IMR-90 (cell line): ENCODE measurements around the gene SHISAL1. TPM values are rescaled to one million over a fixed set of nuclear protein-coding genes. Genes with fewer than 3 reads are reported as not detected.

Experiments
- ATAC-seq: fragments of 200-7000 bp; cut with Tn5 transposase; 2 replicates; pipeline ENCODE4 v1.9.1; 2020; ENCODE audit warnings: low read depth, mild to moderate bottlenecking, moderate library complexity
- BruUV-seq: library from RNA; stranded (reverse); fragments of 400-500 nt; replicated peaks from 2 replicates; lab custom pipeline; 2021; lab: Mats Ljungman, UMichigan
- CTCF ChIA-PET: fragments of 300-600 bp; formaldehyde crosslinking; extraction: SDS; loops from one replicate; lab custom pipeline; 2021; ENCODE audit warnings: antibody characterized with exemption; lab: Yijun Ruan, JAX
- POLR2A ChIA-PET: fragments of 300-600 bp; sonication (Branson Sonifier 250); formaldehyde crosslinking; loops from one replicate; lab custom pipeline; 2022; ENCODE audit warnings: antibody characterized with exemption; ENCODE audit not compliant: unreplicated experiment; lab: Charles Lee
- DNase-seq: peaks from one replicate; pipeline ENCODE4 v3.0.0; 2013
- H2AFZ ChIP-seq: replicated peaks from 2 replicates; pipeline ENCODE3; 2013; ENCODE audit warnings: low read length, mild to moderate bottlenecking; ENCODE audit not compliant: poor library complexity
- H2AK5ac ChIP-seq: 2 replicates; pipeline ENCODE4 v1.6.1; 2013; ENCODE audit warnings: low read depth, low read length, inconsistent platforms
- H2AK9ac ChIP-seq: replicated peaks from 2 replicates; pipeline ENCODE3; 2013; ENCODE audit warnings: mild to moderate bottlenecking, low read depth, low read length, moderate library complexity; ENCODE audit not compliant: poor library complexity
- H2BK120ac ChIP-seq: 2 replicates; pipeline ENCODE4 v1.6.1; 2013; ENCODE audit warnings: low read depth, low read length, inconsistent platforms
- H2BK15ac ChIP-seq: 3 replicates; pipeline ENCODE4 v1.6.1; 2013; ENCODE audit warnings: low read depth, low read length, inconsistent platforms
- H2BK20ac ChIP-seq: 2 replicates; pipeline ENCODE4 v1.6.1; 2013; ENCODE audit warnings: low read depth, mild to moderate bottlenecking, inconsistent platforms, low read length, moderate library complexity
- H2BK5ac ChIP-seq: 2 replicates; pipeline ENCODE4 v1.6.1; 2013; ENCODE audit warnings: mild to moderate bottlenecking, low read depth, low read length, inconsistent platforms; ENCODE audit not compliant: poor library complexity, severe bottlenecking
- H3K14ac ChIP-seq: replicated peaks from 2 replicates; pipeline ENCODE4 v1.6.1; 2013; ENCODE audit warnings: low read depth, low read length, inconsistent platforms
- H3K18ac ChIP-seq: 2 replicates; pipeline ENCODE4 v1.6.1; 2013; ENCODE audit warnings: low read depth, low read length, control low read depth
- H3K23ac ChIP-seq: 2 replicates; pipeline ENCODE4 v1.6.1; 2013; ENCODE audit warnings: low read depth, low read length, inconsistent platforms
- H3K27ac ChIP-seq: 2 replicates; pipeline ENCODE4 v1.5.1; 2013; ENCODE audit warnings: mild to moderate bottlenecking, control low read depth, low read length; ENCODE audit not compliant: insufficient read depth
- H3K27me3 ChIP-seq: 2 replicates; pipeline ENCODE4 v1.6.1; 2013; ENCODE audit warnings: low read length; ENCODE audit not compliant: control insufficient read depth, insufficient read depth
- H3K36me3 ChIP-seq: 2 replicates; pipeline ENCODE4 v1.6.1; 2013; ENCODE audit warnings: low read length, mixed read lengths; ENCODE audit not compliant: control insufficient read depth, insufficient read depth
- H3K4ac ChIP-seq: 2 replicates; pipeline ENCODE4 v1.6.1; 2013; ENCODE audit warnings: low read depth, low read length, inconsistent platforms
- H3K4me1 ChIP-seq: 2 replicates; pipeline ENCODE4 v1.6.1; 2013; ENCODE audit warnings: low read length, mixed read lengths; ENCODE audit not compliant: control insufficient read depth, insufficient read depth
- H3K4me2 ChIP-seq: 2 replicates; pipeline ENCODE4 v1.6.1; 2013; ENCODE audit warnings: low read depth, mild to moderate bottlenecking, control low read depth, low read length, moderate library complexity
- H3K4me3 ChIP-seq: 2 replicates; pipeline ENCODE4 v1.5.1; 2013; ENCODE audit warnings: low read depth, mild to moderate bottlenecking, control low read depth, low read length, moderate library complexity; ENCODE audit not compliant: insufficient read depth
- H3K56ac ChIP-seq: 2 replicates; pipeline ENCODE4 v1.6.1; 2013; ENCODE audit warnings: low read length, inconsistent platforms; ENCODE audit not compliant: insufficient read depth; ENCODE audit errors: extremely low read depth
- H3K79me1 ChIP-seq, 2 experiments: 2 replicates each; pipeline ENCODE4 v1.6.1; 2013; ENCODE audit warnings: low read length in 2 of 2, inconsistent platforms in 1 of 2, low read depth in 1 of 2
- H3K9ac ChIP-seq: 2 replicates; pipeline ENCODE4 v1.6.1; 2013; ENCODE audit warnings: low read depth, low read length, control low read depth
- H3K9me1 ChIP-seq: 2 replicates; pipeline ENCODE4 v1.6.1; 2013; ENCODE audit warnings: low read length, inconsistent platforms; ENCODE audit not compliant: insufficient read depth
- H3K9me3 ChIP-seq: 2 replicates; pipeline ENCODE4 v1.6.1; 2013; ENCODE audit warnings: low read length; ENCODE audit not compliant: control insufficient read depth, insufficient read depth
- H4K20me1 ChIP-seq: 2 replicates; pipeline ENCODE4 v1.6.1; 2013; ENCODE audit warnings: low read length, inconsistent platforms; ENCODE audit not compliant: insufficient read depth
- H4K5ac ChIP-seq: 2 replicates; pipeline ENCODE4 v1.6.1; 2013; ENCODE audit warnings: mild to moderate bottlenecking, low read depth, low read length, control low read depth
- H4K8ac ChIP-seq, 2 experiments: 2 replicates each; pipeline ENCODE4 v1.6.1; 2013; ENCODE audit warnings: low read depth in 2 of 2, low read length in 2 of 2, control low read depth in 1 of 2, inconsistent platforms in 1 of 2
- H4K91ac ChIP-seq: 2 replicates; pipeline ENCODE4 v1.6.1; 2013; ENCODE audit warnings: low read depth, low read length, inconsistent platforms; ENCODE audit not compliant: insufficient read depth
- BHLHE40 ChIP-seq: fragments of 150-350 bp; IDR thresholded peaks from 2 replicates; pipeline ENCODE4 v1.6.1; 2016; ENCODE audit warnings: mild to moderate bottlenecking, low read depth, low read length
- CEBPB ChIP-seq: IDR thresholded peaks from 2 replicates; pipeline ENCODE4 v1.6.1; 2012; ENCODE audit warnings: low read depth, low read length, improper control_type of control experiment
- CHD1 ChIP-seq: IDR thresholded peaks from 2 replicates; pipeline ENCODE4 v1.6.1; 2012; ENCODE audit warnings: low read depth, low read length, improper control_type of control experiment
- FOS ChIP-seq: fragments of 150-350 bp; IDR thresholded peaks from 2 replicates; pipeline ENCODE4 v1.6.1; 2016; ENCODE audit warnings: low read depth, low read length
- MAFK ChIP-seq: IDR thresholded peaks from 2 replicates; pipeline ENCODE4 v1.6.1; 2012; ENCODE audit warnings: low read depth, low read length, improper control_type of control experiment
- MAZ ChIP-seq: IDR thresholded peaks from 2 replicates; pipeline ENCODE4 v1.6.1; 2012; ENCODE audit warnings: low read depth, mild to moderate bottlenecking, low read length, improper control_type of control experiment, moderate library complexity, borderline replicate concordance
- MXI1 ChIP-seq: IDR thresholded peaks from 2 replicates; pipeline ENCODE4 v1.6.1; 2012; ENCODE audit warnings: low read depth, mild to moderate bottlenecking, low read length, moderate library complexity, borderline replicate concordance
- NFE2L2 ChIP-seq: fragments of 150-350 bp; IDR thresholded peaks from 2 replicates; pipeline ENCODE4 v1.6.1; 2016; ENCODE audit warnings: low read depth, mild to moderate bottlenecking, low read length
- POLR2A ChIP-seq: IDR thresholded peaks from 2 replicates; pipeline ENCODE4 v1.6.1; 2012; ENCODE audit warnings: mild to moderate bottlenecking, low read depth, low read length
- RAD21 ChIP-seq: IDR thresholded peaks from 2 replicates; pipeline ENCODE4 v1.6.1; 2012; ENCODE audit warnings: low read length, improper control_type of control experiment
- RCOR1 ChIP-seq: IDR thresholded peaks from 2 replicates; pipeline ENCODE4 v1.6.1; 2012; ENCODE audit warnings: mild to moderate bottlenecking, low read length, improper control_type of control experiment; ENCODE audit not compliant: insufficient replicate concordance
- RFX5 ChIP-seq: IDR thresholded peaks from 2 replicates; pipeline ENCODE4 v1.8.0; 2012; ENCODE audit warnings: low read depth, mild to moderate bottlenecking, low read length, moderate library complexity
- SMC3 ChIP-seq: fragments of 150-350 bp; IDR thresholded peaks from 2 replicates; pipeline ENCODE4 v1.6.1; 2016; ENCODE audit warnings: low read depth, mild to moderate bottlenecking, antibody characterized with exemption, low read length, moderate library complexity
- WGBS, 2 experiments: methylation state at CpG; one replicate each; pipeline versions ENCODE4 v1.1.5 to v1.1.7; 2013; ENCODE audit warnings: missing lambda C conversion rate in 2 of 2; ENCODE audit not compliant: insufficient read length in 1 of 2; ENCODE audit errors: extremely low coverage in 2 of 2; 5-methylcytosine and 5-hydroxymethylcytosine counted together
- dilution Hi-C: fragments of 300-500 bp; cut with HindIII; formaldehyde crosslinking; loops from one replicate; pipeline ENCODE4 v1.14.3; 2018; ENCODE audit warnings: low sequenced_read_pairs; ENCODE audit not compliant: unreplicated experiment
- in situ Hi-C: fragments of 300-500 bp; cut with MboI; formaldehyde crosslinking; loops from 3 replicates; pipeline ENCODE4 v1.14.3; 2019; ENCODE audit warnings: low sequenced_read_pairs, inconsistent platforms, mixed read lengths
- intact Hi-C: fragments of 100-400 bp; cut with micrococcal nuclease; formaldehyde crosslinking; loops from 2 replicates; pipeline ENCODE4 v1.10.0; 2022
- polyA plus RNA-seq, 3 experiments: library from polyadenylated mRNA; depleted of rRNA; stranded (reverse); fragments of >200 nt; gene quantifications; 2 replicates each; pipeline ENCODE4 v1.2.3, GENCODE V29; 2012; ENCODE audit warnings: low replicate concordance in 1 of 3
- total RNA-seq: library from RNA; depleted of rRNA; stranded (reverse); fragments of >200 nt; gene quantifications from 2 replicates; pipeline ENCODE4 v1.2.3, GENCODE V29; 2012
- TF ChIP-seq, protein P1 (sequence below): conservative IDR thresholded peaks from 2 replicates; pipeline ENCODE4 v1.5.1; 2012; ENCODE audit warnings: mild to moderate bottlenecking, low read depth, low read length, improper control_type of control experiment
- TF ChIP-seq, protein P2 (sequence below): fragments of 150-350 bp; IDR thresholded peaks from 2 replicates; pipeline ENCODE4 v1.6.1; 2016; ENCODE audit warnings: low read depth, mild to moderate bottlenecking, low read length, moderate library complexity, borderline replicate concordance
- TF ChIP-seq, protein P3 (sequence below): fragments of 150-350 bp; IDR thresholded peaks from 2 replicates; pipeline ENCODE4 v1.6.1; 2017; ENCODE audit warnings: mild to moderate bottlenecking, antibody characterized with exemption, low read length, low read depth

SHISAL1 gene
- total and polyA plus RNA-seq, 2 of the 4 experiments (the other 2 are of a cell fraction), result 1.0 to 1.4 TPM

DNA sequence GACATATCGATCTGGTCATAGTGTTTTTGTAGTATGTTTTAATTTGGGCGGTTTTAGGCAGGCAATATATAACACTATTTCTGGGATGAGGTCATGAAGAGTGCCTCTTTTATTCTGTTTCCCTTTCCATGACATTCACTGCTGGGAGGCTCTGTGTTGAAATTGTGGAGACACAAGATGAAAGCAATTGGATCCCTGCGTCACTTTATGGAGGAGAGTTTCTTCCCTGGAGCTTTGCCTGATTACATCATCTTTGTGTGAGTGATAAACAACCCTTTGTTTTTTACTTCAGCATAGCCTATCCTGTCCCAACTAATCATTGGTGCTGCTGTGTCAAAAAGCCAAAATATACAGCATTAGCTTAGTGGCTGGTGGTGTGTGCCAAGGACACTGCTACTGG is 83.4 kb downstream of the SHISAL1 start:
- Histone ChIP-seq H4K8ac (no peak overlapping the region), H3K4me2 (no peak overlapping the region), H3K4ac (no peak overlapping the region), H3K23ac (no peak overlapping the region), H2BK15ac (no peak overlapping the region), H3K27ac (no peak overlapping the region), H3K9ac (no peak overlapping the region), H4K91ac (no peak overlapping the region), H2BK120ac (no peak overlapping the region), H3K79me1 (no peaks in the 10 kb centered on the region), H3K14ac (no peak overlapping the region), H3K9me1 (no peaks in the 10 kb centered on the region), H2BK5ac (no peak overlapping the region), H3K9me3 (peaks cover 9% of the 10 kb centered on the region), H2AFZ (no peak overlapping the region), H3K4me3 (no peak overlapping the region), H3K18ac (no peak overlapping the region), H2AK5ac (no peak overlapping the region), H3K36me3 (no peaks in the 10 kb centered on the region), H4K20me1 (no peaks in the 10 kb centered on the region), H2AK9ac (no peak overlapping the region), H3K4me1 (no peaks in the 10 kb centered on the region), H4K5ac (no peak overlapping the region), H3K56ac (no peak overlapping the region), H2BK20ac (no peak overlapping the region), H3K27me3 (peaks cover 12% of the 10 kb centered on the region)
- CTCF ChIA-PET, result no interaction called here
- WGBS, 2 experiments, result no CpG with 5 or more reads among the region's 3 CpGs
- in situ Hi-C loops (no loop called here), intact Hi-C loops (no loop called here), dilution Hi-C loops (no loop called here)
- TF ChIP-seq RAD21 (no peak), CEBPB (no peak), NFE2L2 (no peak), RFX5 (no peak), RCOR1 (no peak), FOS (no peak), SMC3 (no peak), BHLHE40 (no peak), MAZ (no peak), MAFK (no peak), CHD1 (no peak), POLR2A (no peak), MXI1 (no peak)
- TF ChIP-seq, protein P1, sequence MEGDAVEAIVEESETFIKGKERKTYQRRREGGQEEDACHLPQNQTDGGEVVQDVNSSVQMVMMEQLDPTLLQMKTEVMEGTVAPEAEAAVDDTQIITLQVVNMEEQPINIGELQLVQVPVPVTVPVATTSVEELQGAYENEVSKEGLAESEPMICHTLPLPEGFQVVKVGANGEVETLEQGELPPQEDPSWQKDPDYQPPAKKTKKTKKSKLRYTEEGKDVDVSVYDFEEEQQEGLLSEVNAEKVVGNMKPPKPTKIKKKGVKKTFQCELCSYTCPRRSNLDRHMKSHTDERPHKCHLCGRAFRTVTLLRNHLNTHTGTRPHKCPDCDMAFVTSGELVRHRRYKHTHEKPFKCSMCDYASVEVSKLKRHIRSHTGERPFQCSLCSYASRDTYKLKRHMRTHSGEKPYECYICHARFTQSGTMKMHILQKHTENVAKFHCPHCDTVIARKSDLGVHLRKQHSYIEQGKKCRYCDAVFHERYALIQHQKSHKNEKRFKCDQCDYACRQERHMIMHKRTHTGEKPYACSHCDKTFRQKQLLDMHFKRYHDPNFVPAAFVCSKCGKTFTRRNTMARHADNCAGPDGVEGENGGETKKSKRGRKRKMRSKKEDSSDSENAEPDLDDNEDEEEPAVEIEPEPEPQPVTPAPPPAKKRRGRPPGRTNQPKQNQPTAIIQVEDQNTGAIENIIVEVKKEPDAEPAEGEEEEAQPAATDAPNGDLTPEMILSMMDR, result no peak
- TF ChIP-seq, protein P2, sequence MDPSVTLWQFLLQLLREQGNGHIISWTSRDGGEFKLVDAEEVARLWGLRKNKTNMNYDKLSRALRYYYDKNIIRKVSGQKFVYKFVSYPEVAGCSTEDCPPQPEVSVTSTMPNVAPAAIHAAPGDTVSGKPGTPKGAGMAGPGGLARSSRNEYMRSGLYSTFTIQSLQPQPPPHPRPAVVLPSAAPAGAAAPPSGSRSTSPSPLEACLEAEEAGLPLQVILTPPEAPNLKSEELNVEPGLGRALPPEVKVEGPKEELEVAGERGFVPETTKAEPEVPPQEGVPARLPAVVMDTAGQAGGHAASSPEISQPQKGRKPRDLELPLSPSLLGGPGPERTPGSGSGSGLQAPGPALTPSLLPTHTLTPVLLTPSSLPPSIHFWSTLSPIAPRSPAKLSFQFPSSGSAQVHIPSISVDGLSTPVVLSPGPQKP, result no peak
- TF ChIP-seq, protein P3, sequence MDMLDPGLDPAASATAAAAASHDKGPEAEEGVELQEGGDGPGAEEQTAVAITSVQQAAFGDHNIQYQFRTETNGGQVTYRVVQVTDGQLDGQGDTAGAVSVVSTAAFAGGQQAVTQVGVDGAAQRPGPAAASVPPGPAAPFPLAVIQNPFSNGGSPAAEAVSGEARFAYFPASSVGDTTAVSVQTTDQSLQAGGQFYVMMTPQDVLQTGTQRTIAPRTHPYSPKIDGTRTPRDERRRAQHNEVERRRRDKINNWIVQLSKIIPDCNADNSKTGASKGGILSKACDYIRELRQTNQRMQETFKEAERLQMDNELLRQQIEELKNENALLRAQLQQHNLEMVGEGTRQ, result no peak
- no peak for DNase-seq
- ATAC-seq, result no peak
- BruUV-seq, result no TSS peak
- POLR2A ChIA-PET, result no interaction called here
